NCI-H146 treated with DMSO at 0.1 percent for 48 hours (cell line): ENCODE data around the gene RILPL1.
A peak's percentile ranks its signal among the peaks of the same experiment; 100 is the strongest.
"Not testable (repeated sequence)": the region's sequence is repeated elsewhere in the genome, so short reads cannot be mapped to it uniquely, and the experiment has no call there.

ENCODE experiments used
- DNase-seq: peaks from one replicate; lab custom pipeline; 2025; ENCODE audit not compliant: unreplicated experiment; lab: John Stamatoyannopoulos, UW

The RILPL1 gene

DNA sequence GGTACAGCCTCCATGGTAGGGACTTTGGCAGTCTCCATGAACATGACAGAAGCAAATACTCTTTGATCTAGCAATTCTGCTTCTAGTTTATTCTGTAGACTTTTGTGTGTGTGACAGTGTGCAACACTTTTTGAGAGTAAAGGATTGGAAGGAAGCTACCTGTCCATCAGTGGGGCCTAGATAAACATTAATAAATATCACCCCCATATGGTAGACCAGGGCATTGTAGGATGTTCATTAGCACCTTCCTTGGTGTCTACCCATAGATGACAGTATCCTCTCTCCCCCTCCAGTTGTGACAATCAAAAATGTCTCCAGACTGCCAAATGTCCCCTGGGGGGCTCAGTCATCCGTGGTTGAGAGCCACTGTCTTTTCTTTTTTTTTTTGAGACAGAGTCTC lies 64.7 kb downstream of the RILPL1 start:
- no peak for DNase-seq

DNA sequence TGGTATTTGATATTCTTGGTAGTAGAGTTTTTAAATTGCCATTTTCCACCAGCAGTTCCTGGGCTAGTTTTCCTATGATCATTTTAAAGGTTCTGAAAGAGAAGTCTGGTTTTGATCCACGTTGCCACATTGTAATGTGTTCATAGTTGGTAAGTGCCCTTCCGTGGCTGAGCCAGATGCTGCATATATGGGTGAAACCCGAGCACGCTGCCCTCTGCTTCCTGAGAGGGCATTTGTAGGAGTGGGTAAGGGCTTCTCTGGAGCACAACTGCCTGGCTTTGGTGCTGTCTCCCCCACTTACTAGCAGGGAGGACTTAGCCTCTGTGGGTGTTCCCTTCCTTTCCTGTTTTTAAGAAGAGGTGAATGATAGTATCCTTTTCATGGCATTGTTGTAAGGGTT lies 68.4 kb downstream of the RILPL1 start:
- no peak for DNase-seq

DNA sequence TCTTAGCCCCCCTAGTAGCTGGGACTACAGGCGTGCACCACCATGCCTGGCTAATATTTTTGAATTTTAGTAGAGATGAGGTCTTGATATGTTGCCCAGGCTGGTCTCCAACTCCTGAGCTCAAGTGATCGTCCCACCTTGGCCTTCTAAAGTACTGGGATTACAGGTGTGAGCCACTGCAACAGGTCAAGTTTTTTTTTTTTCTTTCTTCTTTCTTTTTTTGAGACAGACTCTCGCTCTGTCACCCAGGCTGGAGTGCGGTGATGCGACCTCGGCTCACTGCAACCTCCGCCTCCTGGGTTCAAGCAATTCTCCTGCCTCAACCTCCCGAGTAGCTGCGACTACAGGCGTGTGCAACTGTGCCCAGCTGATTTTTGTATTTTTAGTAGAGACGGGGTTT lies 70.3 kb downstream of the RILPL1 start:
- DNase-seq: not testable (repeated sequence)

DNA sequence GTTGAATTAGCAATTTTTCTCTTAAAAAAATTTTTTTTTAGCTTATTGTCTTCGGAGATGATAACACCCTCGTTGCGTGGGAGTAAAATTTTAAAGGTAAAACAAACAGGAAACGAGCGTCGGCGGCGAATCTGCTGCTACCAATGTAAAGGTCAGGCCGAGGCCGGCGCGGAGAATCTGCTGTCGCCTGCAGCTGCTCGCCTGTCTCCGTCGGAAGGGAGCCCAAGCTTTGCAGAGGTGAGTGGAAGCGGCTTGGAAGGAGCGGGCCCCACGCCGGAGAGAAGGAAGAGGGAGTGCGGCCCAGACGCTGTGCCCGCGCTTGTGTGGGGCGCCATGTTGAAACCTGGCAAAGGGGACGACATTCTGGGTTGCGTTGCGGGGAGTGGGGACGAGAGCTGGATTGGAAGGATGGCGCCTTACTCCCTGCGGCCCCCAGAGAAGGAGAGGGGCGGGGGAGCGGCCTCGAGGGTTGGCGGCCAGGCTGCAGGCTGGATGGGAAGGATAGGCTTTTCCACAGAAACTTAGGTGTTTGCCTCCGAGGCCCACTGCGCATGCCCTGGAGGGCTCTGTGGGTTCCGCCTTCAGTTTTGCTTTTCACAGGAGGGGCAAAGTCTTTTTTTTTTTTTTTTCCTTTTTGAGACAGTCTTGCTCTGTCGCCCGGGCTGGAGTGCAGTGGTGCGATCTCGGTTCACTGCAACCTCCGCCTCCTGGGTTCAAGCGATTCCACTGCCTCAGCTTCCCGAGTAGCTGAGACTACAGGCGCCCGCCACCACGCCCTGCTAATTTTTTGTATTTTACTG lies 75.3 kb downstream of the RILPL1 start, which contains the start of gene SNRNP35:
Gene SNRNP35, plus strand, starts transcription at position 160 of the 800 bp plus-strand sequence. CDS start 7,402 bp downstream, outside the sequence.
- peak; percentile 68 for DNase-seq

DNA sequence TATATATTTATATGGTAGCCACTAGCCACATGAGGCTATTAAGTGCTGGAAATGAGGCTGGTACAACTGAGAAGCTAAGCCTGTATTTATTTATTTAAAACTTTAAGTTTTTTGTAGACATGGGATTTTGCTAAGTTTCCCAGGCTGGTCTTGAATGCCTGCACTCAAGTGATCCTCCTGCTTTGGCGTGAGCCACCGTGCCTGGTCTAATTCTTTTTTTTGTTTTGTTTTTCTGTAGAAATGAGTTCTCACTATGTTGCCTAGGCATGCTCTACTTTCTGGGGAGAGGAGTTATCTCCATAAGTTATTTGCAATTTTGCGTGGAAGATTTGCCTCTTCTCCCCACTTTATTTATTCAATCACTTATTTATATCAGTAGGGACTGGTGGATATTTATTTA lies 80.4 kb downstream of the RILPL1 start:
- DNase-seq: no peak

DNA sequence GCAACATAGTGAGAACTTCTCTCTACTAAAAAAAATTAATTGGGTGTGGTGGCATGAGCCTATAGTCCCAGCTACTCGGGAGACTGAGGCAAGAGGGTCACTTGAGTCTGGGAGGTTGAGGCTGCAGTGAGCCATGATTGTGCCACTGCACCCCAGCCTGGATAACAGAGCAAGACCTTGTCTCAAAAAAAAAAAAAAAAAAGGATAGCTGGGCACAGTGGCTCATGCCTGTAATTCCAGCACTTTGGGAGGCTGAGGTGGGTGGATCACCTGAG lies 81.3 kb downstream of the RILPL1 start:
- not testable (repeated sequence) for DNase-seq

DNA sequence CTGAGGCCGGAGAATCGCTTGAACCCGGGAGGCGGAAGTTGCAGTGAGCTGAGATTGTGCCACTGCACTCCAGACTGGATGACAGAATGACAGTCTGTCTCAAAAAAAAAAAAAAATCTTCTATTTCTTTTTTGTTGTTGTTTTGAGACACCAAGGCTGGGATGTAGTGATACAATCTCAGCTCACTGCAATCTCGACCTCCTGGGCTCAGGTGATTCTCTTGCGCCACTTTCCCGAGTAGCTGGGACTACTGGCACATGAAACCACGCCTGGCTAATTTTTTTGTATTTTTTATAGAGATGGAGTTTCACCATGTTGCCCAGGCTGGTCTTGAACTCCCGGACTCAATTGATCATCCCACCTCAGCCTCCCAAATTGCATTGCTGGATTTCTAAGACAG lies 82.9 kb downstream of the RILPL1 start:
- no peak for DNase-seq

DNA sequence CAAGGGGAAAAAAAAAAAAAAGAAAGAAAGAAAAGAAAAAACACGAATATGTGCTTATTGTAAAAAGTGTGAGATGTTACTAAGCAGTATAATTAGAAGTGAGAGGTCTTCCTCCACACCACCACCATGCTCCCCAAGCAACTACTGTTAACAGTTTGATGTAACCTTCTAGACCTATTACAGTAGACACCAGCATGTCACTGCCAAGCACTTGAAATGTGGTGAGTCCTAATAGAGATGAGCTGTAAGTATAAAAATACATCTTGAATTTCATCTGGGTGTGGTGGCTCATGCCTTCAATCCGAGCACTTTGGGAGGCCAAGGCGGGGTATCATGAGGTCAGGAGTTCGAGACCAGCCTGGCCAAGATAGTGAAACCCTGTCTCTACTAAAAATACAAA lies 83.7 kb downstream of the RILPL1 start:
- no peak for DNase-seq

DNA sequence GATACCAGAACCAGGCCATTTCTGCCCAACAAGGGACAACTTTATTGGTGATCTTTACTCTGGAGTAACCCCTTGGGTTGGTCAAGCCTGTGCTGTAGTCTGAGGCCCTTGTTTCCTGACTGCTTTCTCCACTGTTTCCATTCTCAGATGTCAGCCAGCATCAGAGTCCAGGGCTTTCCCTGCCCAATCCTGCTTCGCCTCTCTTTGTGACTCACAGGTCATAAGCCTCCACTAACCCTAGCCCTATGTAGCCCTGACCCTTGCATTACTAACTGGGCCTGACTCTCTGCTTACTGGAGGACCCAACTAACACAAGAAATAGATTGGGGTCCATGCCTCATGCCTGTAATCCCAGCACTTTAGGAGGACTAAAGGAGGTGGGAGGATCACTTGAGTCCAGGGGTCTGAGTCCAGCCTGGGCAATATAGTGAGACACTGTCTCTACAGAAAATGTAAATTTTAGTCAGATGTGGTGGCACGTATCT lies 84.2 kb downstream of the RILPL1 start:
- no peak for DNase-seq

DNA sequence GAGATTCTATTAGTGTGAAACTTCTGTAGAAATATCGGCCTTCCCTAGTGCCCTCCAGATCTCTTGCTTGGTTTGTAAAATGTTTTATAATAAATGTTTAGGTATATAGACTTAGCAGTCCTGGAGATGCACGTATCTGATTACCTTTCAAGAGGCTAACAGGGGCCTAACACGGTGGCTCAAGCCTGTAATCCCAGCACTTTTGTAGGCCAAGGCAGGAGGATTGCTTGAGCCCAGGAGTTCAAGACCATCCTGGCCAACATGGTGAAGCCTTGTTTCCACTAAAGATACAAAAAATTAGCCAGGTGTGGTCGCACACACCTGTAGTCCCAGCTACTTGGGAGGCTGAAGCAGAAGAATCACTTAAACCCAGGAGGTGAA lies 87.2 kb downstream of the RILPL1 start:
- no peak for DNase-seq

DNA sequence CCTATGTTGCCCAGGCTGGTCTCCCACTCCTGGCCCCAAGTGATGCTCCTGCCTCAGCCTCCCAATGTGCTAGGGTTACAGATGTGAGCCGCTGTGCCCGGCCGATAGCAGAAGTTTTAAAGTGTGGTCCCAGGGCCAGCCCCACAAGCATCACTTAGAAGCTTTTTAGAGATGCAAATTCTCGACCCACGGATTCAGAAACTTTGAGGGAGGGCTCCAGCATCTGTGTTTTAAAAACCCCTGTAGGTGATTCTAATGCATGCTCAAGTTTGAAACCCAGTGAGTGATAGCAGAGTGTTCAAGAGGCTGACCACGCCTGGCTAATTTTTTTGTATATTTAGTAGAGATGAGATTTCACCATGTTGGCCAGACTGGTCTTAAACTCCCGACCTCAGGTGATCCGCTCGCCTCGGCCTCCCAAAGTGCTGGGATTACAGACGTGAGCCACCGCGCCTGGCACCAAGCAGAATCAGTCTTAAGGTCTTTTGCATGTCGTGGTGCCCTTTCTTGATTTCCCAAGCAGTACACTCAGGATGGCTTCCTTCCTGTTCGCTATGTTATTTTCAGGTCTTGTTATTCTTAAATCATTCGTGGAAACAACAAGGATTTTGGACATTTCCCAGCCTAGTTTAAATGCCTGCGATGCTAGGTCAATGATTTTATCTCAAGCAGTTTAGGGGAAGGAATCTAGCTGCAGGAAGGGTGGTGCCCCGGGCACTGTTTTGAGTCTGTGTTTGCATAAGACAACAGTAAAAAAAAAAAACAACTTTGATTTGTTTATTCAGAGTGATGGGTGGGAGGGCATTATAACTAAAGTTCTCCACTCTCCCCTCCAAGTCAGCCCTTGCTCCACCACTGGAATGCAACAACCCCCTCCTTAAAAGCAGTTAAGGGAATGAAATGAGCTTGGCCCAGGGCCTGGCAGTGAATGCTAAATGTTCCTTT lies 87.9 kb downstream of the RILPL1 start:
- no peak for DNase-seq

DNA sequence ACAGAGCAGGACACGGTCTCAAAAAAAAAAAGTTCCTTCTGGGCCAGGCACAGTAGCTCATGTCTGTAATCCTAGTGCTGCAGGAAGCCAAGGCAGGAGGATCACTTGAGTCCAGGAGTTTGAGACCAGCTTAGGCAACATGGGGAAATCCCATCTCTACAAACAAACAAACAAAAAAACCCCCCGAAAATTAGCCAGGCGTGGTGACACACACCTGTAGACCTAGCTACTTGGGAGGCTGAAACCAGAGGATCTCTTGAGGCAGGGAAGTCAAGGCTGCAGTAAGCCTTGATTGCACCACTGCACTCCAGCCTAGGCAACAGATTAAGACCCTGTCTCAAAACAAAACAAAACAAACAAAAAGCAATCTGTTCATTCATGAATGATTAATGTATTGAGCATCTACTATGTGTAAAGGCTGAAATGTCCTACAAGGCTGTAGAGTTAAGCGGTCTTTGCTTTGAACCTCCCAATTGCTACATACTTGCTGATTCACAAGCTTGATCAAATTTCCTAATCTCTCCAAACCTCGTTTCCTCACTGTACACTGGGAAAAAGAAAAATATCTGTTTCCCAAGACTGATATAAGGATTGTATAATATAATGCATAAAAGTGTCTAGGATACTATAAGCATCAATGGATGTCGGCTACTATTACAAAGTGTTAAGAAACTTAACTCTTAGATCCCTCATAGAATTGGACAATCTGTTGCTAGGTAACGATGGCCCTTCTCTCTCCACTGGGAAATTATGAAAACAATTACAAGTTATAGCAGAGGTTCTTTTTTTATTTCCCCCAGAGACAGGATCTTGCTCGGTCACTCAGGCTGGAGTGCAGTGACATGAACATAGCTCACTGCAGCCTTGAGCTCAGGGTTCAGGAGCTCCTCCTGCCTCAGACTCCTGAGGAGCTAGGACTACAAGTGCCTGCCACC lies 89.2 kb downstream of the RILPL1 start:
- DNase-seq: no peak

DNA sequence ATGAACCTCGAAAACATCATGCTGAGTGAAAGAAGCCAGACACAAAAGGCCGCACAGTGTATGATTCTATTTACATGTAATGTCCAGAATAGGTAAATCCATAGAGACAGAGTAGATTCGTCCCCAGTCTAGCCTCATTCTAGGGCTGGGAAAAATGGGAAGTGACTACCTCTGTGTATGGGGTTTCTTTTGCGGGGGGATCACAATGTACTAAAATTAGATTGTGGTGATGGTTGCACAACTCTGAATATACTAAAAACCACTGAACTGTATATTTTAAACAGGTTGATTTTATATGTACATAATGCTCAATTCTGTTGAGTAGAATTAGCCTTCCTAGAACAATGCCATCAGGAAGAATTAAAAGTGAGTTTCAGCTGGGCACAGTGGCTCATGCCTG lies 90.7 kb downstream of the RILPL1 start:
- DNase-seq: no peak

DNA sequence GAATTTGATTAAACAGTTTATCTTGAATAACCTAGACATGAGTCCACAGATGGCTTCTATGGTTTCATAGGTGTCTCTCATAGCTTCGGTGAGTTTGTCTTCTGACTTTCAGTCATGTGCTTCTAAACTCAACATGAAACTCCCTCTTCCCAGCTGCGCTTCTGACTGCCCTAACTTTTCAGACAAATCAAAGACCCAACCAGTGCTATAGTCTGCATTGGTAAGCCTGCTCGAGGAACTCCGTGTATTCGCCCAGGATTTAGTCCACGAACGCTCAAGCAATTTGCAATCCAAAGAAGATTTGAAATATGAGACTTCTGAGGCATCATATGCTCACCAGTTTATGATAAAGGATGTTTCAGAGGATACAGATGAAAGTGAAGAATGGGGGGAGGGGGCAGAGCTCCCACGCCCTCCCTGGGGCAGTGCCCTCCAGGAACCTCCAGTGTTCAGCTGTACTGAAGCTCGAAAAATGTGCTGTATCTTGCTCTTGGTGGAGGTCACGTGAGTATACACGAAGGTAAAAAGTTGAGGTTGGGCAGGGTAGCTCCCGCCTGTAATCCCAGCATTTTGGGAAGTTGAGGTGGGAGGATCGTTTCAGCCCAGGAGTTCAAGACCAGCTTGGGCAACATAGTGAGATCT lies 91.9 kb downstream of the RILPL1 start:
- no peak for DNase-seq

DNA sequence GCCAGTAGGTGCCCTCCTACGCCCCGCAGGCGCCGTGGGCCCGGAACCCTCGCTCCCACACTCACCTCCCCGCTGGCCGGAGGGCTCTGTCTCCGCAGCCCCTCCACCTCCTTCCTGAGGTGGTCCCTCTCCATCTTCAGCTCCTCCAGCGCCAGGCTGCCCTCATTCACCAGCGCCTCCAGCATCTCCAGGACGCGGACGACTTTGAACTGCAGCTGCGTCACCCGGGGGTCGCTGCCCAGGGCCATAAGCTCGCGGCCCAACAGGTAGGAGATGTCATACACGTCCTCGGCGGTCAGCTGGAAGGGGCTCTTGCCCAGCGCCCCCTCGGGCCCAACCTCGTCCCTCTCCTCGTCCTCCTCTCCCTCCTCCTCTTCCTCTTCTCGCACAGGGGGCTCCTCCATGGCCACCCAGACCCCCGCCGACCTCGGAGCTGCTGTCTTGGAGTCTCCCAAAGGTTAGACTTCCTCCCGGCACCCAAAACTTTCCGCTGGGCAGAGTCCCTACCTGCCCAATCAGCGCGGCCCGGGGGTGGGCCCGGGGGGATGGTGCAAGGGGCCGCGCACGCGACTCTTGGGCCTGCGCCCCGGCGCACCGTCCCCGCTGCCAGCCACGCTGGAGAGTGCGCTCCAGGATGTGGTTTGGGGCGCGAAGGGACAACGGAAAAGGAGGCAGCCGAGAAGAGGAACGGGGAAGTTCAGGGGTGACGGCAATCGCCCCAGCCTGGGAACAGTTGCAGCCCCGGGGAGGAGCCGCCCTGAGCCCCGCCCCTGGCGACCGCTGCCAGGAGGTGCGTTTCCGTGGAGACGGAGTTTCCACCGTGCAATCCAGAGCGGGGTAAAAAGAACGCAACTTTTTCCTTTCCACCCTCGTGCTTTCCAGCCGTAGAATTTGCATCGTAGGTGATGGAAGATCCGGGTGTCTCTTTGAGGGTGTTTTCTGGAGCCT lies 97.2 kb downstream of the RILPL1 start, which contains the start of gene RILPL2:
Gene RILPL2, minus strand, starts transcription at position 668 of the 948 bp plus-strand sequence. Its CDS starts 264 bp downstream, at position 404.
- DNase-seq: peak; percentile 26

DNA sequence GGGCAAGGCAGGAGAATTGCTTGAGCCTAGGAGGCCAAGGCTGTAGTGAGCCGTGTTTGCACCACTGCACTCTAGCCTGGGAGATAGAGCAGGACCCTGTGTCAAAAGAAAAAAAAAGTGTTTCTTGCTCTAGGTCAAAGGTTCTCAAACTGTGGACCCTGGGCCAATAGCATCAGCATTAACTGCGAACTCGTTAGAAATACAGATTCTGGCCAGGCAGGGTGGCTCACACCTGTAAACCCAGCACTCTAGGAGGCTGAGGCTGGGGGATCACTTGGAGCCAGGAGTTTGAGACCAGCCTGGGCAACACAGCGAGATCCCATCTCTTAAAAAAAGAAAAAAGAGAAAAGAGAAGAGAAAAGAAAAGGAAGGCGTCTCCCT lies 97.9 kb downstream of the RILPL1 start:
- no peak for DNase-seq

DNA sequence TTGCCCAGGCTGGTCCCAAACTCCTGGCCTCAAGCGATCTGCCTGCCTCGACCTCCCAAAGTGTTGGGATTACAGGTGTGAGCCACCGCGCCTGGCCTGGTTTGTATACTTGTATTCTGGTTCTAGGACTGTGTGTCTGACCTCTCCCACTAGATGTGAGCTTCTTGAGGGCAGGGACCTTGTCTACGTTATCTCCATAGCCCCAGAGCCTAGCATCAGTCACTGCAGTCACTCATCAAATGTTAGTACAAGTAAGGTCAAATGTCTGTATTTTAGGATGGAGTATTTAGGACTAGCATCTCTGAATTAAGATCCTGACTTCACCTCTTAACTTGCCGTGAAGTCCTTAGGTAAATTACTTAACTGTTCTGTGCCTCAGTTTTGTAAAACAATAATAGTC lies 99.9 kb downstream of the RILPL1 start:
- no peak for DNase-seq

DNA sequence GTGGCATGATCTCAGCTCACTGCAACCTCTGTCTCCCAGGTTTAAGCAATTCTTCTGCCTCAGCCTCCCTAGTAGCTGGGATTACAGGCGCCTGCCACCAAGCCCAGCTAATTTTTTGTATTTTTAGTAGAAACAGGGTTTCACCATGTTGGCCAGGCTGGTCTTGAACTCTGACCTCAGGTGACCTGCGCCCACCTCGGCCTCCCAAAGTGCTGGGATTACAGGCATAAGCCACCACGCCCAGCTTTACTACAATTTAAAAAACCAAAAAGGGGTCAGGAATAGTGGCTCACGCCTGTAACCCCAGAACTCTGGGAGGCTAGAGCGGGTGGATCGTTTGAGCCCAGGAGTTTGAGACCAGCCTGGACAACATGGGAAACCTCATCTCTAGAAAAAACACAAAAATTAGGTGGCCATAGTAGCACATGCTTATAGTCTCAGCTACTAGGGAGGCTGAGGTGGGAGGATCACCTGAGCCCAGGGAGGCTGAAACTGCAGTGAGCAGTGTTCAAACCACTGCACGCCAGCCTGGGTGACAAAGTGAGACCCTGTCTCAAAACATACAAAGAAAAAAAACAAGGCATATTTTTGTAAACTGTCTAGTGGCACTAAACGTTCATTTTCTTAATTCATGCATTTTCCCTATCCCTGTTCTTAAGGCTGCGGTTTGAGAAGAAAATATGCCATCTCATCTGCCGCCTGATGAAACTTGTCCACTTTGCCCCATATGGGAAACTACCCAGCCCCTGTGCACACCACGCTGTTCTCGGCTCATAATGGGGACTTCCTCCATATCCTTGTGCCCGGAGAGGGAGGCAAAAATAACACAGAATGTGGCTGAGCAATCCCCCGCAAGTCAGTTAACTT lies 101.3 kb downstream of the RILPL1 start:
- not testable (repeated sequence) for DNase-seq
